AG09319 (cell line): ENCODE measurements around the gene FOXI2.

Source experiments
- DNase-seq: peaks from one replicate; pipeline ENCODE4 v3.0.0-alpha.2; 2010; ENCODE audit warnings: low read depth; ENCODE audit errors: extremely low read depth
- CTCF ChIP-seq: IDR thresholded peaks from 2 replicates; pipeline ENCODE4 v1.5.1; 2011; ENCODE audit warnings: low read depth, mild to moderate bottlenecking, inconsistent platforms, low read length, moderate library complexity

Gene FOXI2

GRCh38 chr10:127743205-127743604, 6.2 kb downstream of the FOXI2 start:
- DNase-seq, result no peak
- no peak for TF ChIP-seq CTCF

GRCh38 chr10:127744956-127745355, 8.0 kb downstream of the FOXI2 start:
- TF ChIP-seq CTCF, result no peak
- DNase-seq, result no peak

- DNase-seq, result no peak
- TF ChIP-seq CTCF, result no peak
Observed at GRCh38 chr10:127745861-127746260, 8.9 kb downstream of the FOXI2 start.

GRCh38 chr10:127755753-127756152, 18.8 kb downstream of the FOXI2 start:
- DNase-seq, result no peak
- no peak for TF ChIP-seq CTCF

GRCh38 chr10:127756264-127756663, 19.3 kb downstream of the FOXI2 start:
- TF ChIP-seq CTCF, result no peak
- no peak for DNase-seq

GRCh38 chr10:127757033-127757432, 20.0 kb downstream of the FOXI2 start:
- no peak for DNase-seq

GRCh38 chr10:127759276-127759675, 22.3 kb downstream of the FOXI2 start:
- TF ChIP-seq CTCF, result no peak
- DNase-seq, result no peak

More at GRCh38 chr10:127757033-127757432, 20.0 kb downstream of the FOXI2 start:
- TF ChIP-seq CTCF, result no peak
